Kidney (tissue), 14 donors: ENCODE results near the gene LMAN2L. TPM values are rescaled to one million over a fixed set of nuclear protein-coding genes. Genes with fewer than 3 reads are reported as not detected.

ENCODE experiments used
- DNase-seq, 5 donors: peaks; one replicate each; pipeline ENCODE4 v3.0.0-alpha.2; 2013 to 2020
- FAIRE-seq: peaks from 2 replicates; lab custom pipeline; 2012; peaks lifted over from hg19 to GRCh38; lab: Jason Lieb, UNC
- H3K27ac ChIP-seq, 2 donors: one replicate each; pipeline ENCODE4 v1.7.0; 2013; ENCODE audit warnings: low read depth in 2 of 2, low read length in 2 of 2, inconsistent platforms in 1 of 2
- H3K27me3 ChIP-seq: one replicate; pipeline ENCODE4 v1.7.1; 2013; ENCODE audit warnings: low read length, inconsistent platforms; ENCODE audit not compliant: control insufficient read depth, insufficient read depth
- H3K36me3 ChIP-seq, 3 donors: one replicate each; pipeline versions ENCODE4 v1.7.0 to v1.7.1; 2013; ENCODE audit warnings: low read length in 3 of 3, control low read depth in 1 of 3, inconsistent platforms in 1 of 3; ENCODE audit not compliant: insufficient read depth in 3 of 3, control insufficient read depth in 2 of 3
- H3K4me1 ChIP-seq, 3 donors: one replicate each; pipeline versions ENCODE4 v1.7.0 to v1.7.1; 2013; ENCODE audit warnings: low read length in 3 of 3, inconsistent platforms in 1 of 3, low read depth in 1 of 3; ENCODE audit not compliant: control insufficient read depth in 2 of 3, insufficient read depth in 2 of 3
- H3K4me3 ChIP-seq, 3 donors: one replicate each; pipeline versions ENCODE4 v1.7.0 to v1.8.1; 2013; ENCODE audit warnings: low read length in 3 of 3, control low read depth in 1 of 3, inconsistent platforms in 1 of 3
- H3K9ac ChIP-seq, 3 donors: one replicate each; pipeline versions ENCODE4 v1.7.0 to v1.7.1; 2013; ENCODE audit warnings: low read length in 3 of 3, control low read depth in 1 of 3, inconsistent platforms in 1 of 3
- H3K9me3 ChIP-seq, 3 donors: one replicate each; pipeline versions ENCODE4 v1.7.0 to v1.7.1; 2013; ENCODE audit warnings: low read length in 3 of 3, control low read depth in 1 of 3, inconsistent platforms in 1 of 3; ENCODE audit not compliant: control insufficient read depth in 2 of 3, insufficient read depth in 1 of 3
- intact Hi-C: fragments of 100-400 bp; cut with DNase I; formaldehyde crosslinking; loops from one replicate; pipeline ENCODE4 v1.11.1; 2022
- polyA plus RNA-seq: library from polyadenylated mRNA; stranded (reverse); fragments of 350-450 nt; fragmentation: Illumina TruSeq; extraction: RNeasy Lipid Tissue Mini Kit (QIAGEN cat#74804); gene quantifications from one replicate; pipeline ENCODE4 v1.2.3, GENCODE V29; 2014; ENCODE audit warnings: low read depth, low replicate concordance; ENCODE audit not compliant: insufficient read depth
- total RNA-seq: library from RNA; stranded (reverse); fragmentation: NEBNext Ultra II Directional; extraction: Animal tissue kit (Norgen Biotek cat#: 25700); gene quantifications from one replicate; pipeline ENCODE4 v1.2.1, GENCODE V29; 2021
- TF ChIP-seq, protein P1 (sequence below): IDR thresholded peaks from 3 replicates; pipeline ENCODE4 v1.5.1; 2012; ENCODE audit warnings: mild to moderate bottlenecking, moderate library complexity, borderline replicate concordance; ENCODE audit not compliant: insufficient read depth; ENCODE audit errors: extremely low read depth
- donor health status: control.
- donor health status: control.
- donor health status: control.
- donor health status: control.
- donor health status: control.
- donor health status: DM: yes; HTN: yes; CAD: no.
- donor health status: Normal renal cell carcinoma (clear cell type).

The LMAN2L gene
- total and polyA plus RNA-seq, 2 donors from 2014 or later: 23.0 to 25.3 TPM

DNA sequence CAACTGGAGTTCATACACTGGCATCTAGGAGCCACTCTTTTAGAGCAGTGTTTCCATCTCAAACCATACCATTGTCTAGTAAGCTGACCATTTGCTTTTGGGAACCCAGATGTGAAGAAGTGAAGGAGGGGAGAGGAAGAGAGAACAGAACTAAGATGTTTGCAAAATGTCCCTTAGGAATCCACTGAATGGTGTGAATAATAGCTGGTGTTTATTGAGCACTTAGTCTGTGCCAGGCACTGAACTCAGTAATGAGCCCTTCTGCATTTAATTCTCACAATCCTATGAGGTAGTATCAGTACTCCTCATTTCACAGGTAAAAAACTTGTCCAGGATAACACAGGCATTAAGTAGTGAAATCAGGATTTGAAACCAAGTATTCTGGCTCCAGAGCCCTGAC, 23.5 kb downstream of the LMAN2L start:
- H3K27me3 ChIP-seq: no peaks in the 10 kb centered on the region
- peaks cover 2 to 15% (median 9%) of the 10 kb centered on the region in 3 donors for H3K36me3 ChIP-seq
- intact Hi-C loops: no loop called here
- DNase-seq (no peak), FAIRE-seq (no peak)
- H3K4me1 ChIP-seq: no peaks in the 10 kb centered on the region
- no peak overlapping the region for H3K9ac ChIP-seq
- TF ChIP-seq, protein P1, sequence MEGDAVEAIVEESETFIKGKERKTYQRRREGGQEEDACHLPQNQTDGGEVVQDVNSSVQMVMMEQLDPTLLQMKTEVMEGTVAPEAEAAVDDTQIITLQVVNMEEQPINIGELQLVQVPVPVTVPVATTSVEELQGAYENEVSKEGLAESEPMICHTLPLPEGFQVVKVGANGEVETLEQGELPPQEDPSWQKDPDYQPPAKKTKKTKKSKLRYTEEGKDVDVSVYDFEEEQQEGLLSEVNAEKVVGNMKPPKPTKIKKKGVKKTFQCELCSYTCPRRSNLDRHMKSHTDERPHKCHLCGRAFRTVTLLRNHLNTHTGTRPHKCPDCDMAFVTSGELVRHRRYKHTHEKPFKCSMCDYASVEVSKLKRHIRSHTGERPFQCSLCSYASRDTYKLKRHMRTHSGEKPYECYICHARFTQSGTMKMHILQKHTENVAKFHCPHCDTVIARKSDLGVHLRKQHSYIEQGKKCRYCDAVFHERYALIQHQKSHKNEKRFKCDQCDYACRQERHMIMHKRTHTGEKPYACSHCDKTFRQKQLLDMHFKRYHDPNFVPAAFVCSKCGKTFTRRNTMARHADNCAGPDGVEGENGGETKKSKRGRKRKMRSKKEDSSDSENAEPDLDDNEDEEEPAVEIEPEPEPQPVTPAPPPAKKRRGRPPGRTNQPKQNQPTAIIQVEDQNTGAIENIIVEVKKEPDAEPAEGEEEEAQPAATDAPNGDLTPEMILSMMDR: no peak
- H3K4me3 ChIP-seq: no peak overlapping the region
- H3K9me3 ChIP-seq: no peaks in the 10 kb centered on the region
- H3K27ac ChIP-seq: no peak overlapping the region

DNA sequence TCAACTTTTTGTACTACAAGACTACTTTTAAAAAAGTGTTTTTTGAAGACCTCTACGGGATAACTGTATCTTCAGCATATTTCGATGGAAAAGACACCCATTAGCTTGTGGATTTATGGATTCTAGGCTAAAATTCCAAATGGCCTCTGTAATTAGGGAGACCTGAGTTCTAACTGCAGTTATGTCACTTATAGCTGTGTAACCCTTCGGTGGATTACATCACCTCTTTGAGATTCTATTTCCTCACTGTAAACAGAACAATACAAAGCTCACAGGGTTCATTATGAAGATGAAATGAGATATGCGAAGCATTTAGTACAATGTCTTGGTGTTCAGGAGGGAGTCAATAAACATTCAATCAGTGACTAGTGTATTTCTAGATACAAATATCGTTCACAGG, 24.2 kb downstream of the LMAN2L start:
- TF ChIP-seq, protein P1: no peak
- H3K4me1 ChIP-seq: no peaks in the 10 kb centered on the region
- H3K27me3 ChIP-seq: no peaks in the 10 kb centered on the region
- no peak overlapping the region for H3K9ac ChIP-seq
- peaks cover 6 to 22% (median 16%) of the 10 kb centered on the region in 3 donors for H3K36me3 ChIP-seq
- FAIRE-seq (no peak), DNase-seq (no peak)
- H3K27ac ChIP-seq: no peak overlapping the region
- no peaks in the 10 kb centered on the region for H3K9me3 ChIP-seq
- intact Hi-C loops: no loop called here
- H3K4me3 ChIP-seq: no peak overlapping the region

DNA sequence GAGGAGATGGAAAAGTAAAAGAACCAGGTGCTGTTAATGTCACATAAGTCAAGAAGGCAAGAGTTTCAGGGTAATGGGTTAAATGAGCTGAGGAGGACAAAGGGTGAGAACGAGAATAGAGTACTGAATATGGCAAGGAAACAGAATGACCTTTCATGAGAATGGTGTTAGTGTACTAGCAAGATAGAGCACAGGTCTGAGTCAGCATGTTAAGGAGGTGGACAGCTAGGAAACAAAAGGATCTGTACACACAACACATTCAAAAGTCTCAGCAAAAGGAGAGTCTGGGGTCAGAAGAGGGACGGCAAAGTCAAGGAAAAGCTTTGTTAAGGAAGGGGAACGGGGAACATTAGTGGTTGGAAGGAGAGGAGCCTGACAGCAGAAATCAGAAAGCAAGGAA, 28.9 kb downstream of the LMAN2L start:
- FAIRE-seq: no peak
- intact Hi-C loops: no loop called here
- TF ChIP-seq, protein P1: no peak

More for the DNA sequence above, 28.9 kb downstream of the LMAN2L start:
- no peaks in the 10 kb centered on the region for H3K9me3 ChIP-seq
- no peak overlapping the region for H3K4me3 ChIP-seq
- H3K4me1 ChIP-seq: no peaks in the 10 kb centered on the region
- H3K27me3 ChIP-seq: no peaks in the 10 kb centered on the region
- no peak overlapping the region for H3K27ac ChIP-seq
- no peak overlapping the region for H3K9ac ChIP-seq
- DNase-seq: no peak
- H3K36me3 ChIP-seq: peaks cover 14 to 53% (median 49%) of the 10 kb centered on the region in 3 donors
